HT1080 (cell line): Measurements from ENCODE around the gene PPP1R12C. TPM values are rescaled to one million over a fixed set of nuclear protein-coding genes. Genes with fewer than 3 reads are reported as not detected.
A peak's percentile ranks its signal among the peaks of the same experiment; 100 is the strongest.
"Not testable (repeated sequence)": the region's sequence is repeated elsewhere in the genome, so short reads cannot be mapped to it uniquely, and the experiment has no call there.

Experiments used
- DNase-seq: peaks from one replicate; pipeline ENCODE4 v3.0.0-alpha.2; 2015; ENCODE audit warnings: low read depth
- polyA plus RNA-seq, 2 experiments: library from polyadenylated mRNA; depleted of rRNA; stranded (reverse); fragments of >200 nt; gene quantifications; 2 replicates each; pipeline ENCODE4 v1.2.3, GENCODE V29; 2015
- total RNA-seq: library from RNA; depleted of rRNA; stranded (reverse); fragments of >200 nt; shearing (Covaris generic); gene quantifications from 2 replicates; pipeline ENCODE4 v1.2.3, GENCODE V29; 2014; rRNA removed

The PPP1R12C gene
- 51.1 and 57.6 TPM in 2 replicates for total RNA-seq
- 29.1 and 34.0 TPM in 2 replicates for polyA plus RNA-seq (2015; cell fraction: cytosol; rRNA removed)
- polyA plus RNA-seq (2015; cell fraction: nucleus; rRNA removed): 149 and 151 TPM in 2 replicates

DNA sequence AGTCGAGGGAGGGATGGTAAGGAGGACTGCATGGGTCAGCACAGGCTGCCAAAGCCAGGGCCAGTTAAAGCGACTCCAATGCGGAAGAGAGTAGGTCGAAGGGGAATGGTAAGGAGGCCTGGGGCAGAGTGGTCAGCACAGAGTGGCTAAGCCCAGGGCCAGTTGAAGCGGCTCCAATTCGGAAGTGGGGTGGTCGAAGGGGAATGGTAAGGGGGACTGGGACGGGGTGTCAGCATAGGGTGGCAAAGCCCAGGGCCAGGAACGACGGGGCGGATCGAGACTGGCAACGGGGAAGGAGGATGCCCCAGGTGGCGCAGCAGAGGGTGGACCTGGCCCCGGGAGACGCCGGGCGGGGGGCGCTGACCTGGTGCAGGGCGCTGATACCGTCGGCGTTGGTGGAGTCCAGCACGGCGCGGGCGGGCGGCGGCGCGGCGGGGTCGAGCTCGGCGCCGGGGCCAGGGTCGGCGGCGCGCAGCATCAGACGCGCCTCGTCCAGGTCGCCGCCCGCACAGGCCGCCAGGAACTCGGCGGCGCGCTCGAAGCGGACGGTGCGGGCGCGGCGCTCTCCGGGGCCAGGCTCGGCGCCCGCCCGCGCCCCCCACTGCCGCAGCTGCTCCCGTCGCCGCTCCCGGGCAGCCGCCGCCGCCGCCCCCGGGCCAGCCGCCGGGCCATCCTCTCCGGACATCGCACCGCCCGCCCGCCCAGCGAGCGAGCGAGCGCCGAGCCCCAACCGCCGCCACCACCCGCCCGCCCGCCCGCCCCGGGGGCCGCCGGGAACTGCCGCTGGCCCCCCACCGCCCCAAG lies at the start of gene PPP1R12C:
PPP1R12C (minus strand) TSS at position 779 of the 804 bp plus-strand sequence; CDS start at position 685, 94 bp downstream.
- no peak for DNase-seq

DNA sequence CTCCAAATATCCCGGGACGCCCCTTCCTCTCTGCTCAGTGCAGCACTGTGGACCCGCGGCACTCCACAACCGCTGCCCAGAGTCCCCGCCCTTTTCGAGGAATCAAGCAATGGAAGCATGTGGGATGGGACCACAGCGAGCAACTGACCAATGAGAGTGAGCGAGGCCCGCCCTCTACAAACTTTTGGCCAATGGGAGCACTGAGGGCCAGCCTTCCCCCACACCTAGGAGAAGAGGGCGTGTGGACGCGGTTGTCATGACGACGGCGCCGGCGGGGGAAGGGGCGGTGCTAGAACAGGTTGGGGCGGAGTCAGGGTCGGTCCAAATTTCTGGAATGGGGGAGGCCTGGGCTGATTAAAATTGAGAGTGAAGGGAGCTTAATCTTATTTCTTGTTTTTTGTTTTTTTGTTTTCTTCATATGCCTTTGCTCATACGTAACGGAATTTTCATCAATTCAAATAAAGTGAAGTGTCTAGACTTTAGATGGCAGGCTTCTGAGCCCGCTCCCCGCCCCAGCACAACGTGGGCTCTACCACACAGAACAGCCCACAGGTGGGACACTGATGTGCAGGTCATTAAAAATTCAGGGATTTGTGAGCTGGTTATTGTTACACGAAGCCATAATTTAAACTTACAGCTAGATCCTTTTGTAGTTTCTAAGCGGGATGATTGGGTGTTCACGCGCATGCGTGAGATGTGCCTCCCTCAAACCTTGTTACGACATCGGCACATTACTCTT lies 49.3 kb upstream of the PPP1R12C start, which contains the start of gene DNAAF3:
DNAAF3 (minus strand) TSS at position 84 of the 739 bp plus-strand sequence. CDS start 200 bp downstream, outside the sequence.
- DNase-seq: peak; percentile 93

- DNase-seq: peak; percentile 69
Measured at GRCh38 chr19:55165952-55166529, 48.6 kb upstream of the PPP1R12C start.

DNA sequence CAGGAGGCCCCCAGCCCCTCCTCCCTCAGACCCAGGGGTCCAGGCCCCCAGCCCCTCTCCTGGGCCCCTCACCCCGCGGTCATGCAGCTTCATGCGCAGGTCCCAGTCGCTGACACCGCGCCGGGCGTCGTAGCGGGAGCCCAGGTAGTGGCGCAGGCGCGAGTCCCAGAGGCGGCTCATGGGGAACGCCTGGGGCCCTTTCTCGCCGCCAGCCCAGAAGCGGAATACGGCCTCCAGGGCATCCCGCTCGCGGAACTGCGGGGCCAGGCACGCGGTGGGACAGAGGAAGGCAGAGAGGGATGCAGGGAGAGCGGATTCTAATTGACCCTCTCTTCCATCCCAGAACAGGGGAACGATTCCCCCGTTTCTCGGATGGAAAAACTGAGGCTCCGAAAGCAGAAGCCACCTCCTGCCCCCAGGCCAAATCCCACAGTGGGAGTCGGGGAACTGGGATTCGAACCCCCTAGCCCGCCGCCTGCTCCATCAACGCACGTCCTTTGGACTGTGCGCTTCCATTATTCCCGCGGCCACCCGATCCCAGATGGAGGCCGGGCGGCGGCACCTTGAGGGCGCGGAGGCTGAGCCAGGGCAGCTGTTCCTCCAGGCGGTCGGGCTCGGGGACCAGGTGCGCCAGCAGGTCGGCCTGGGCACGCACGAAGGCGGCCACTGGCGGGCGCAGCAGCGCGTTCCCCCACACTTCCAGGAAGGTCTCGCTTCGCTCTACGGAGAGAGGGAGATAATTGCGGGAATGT lies 44.3 kb upstream of the PPP1R12C start:
- no peak for DNase-seq

DNA sequence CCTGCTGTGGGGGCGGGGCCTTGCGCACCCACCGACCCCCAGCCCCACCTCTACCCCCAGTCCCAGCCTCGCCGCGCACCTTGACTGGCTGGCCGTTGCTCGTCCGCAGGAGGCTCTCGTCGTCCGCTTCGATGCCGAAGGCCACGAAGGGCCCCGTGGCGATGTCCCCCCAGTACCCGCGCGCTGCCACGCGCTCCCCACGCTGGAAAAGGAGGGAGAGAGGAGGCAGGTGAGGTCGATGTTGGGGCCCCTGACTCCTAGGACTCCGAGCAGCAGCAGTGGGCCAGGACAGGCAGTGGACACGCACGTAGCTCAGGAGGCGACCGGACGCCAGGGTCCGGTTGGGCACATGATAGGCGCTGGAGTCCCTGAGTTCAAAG lies 43.5 kb upstream of the PPP1R12C start:
- no peak for DNase-seq

- DNase-seq: peak; percentile 84
Measured at GRCh38 chr19:55160128-55160985, 42.9 kb upstream of the PPP1R12C start.

DNA sequence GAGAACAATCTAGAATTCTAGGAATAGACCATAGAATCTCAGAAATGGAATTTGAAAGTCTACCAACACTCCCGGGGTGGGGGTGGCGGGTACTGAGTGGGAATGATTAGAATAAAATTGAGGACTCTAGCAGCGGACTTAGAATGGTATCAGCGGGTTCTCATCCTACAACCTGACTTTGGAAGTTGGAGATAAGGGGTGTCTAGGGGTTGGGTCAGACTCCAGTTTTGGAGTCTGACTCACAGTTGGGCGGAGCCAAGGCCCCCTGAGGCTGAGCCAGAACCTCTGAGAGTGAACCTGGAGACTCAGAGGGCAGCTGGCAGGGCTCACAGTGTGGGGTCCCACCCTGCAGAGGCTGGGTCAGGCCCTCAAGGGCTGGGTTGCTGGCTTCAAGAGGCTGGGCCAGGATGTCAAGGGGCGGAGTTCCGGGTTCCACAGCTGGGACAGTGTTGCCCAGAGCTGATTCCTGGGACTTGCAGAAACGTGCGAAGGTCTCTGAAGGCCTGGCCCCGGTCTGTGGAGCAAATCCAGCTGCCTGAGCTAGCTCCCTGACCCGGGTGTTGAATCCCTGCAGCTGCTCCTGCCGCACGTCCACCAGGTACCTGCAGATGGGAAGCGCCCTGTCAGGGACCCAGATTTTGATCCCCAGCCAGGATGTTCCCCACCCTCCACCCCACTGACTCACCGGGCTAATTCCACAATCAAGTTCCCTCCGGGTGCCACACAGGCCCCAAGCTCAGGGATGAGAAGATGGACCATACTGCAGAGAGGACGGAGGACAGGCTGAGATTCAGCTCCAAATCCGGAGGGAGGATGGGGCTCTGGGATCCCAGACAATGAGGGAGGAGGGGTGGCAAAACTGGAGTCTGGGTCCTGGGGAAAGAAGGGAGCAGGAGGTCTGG lies 41.7 kb upstream of the PPP1R12C start:
- peak; percentile 54 for DNase-seq

DNA sequence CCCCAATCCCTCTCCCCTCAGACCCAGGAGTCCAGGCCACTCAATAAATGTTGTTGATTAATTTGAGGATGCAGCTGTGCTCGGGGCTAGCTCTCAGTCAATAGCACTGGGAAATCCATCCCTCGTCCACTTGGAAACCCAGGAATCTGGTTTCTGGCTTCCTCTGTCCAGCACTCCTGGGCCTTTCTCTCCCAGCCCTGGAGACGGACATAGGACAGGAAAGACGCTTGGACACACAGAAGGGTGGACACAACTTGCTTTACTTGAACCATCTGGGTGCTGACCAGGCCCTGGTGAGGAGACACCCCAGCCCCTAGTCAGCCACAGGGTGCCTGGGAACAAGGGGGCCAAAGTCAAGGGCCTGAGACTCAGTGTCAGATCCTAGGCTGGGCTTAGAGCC lies 41.0 kb upstream of the PPP1R12C start:
- DNase-seq: no peak

DNA sequence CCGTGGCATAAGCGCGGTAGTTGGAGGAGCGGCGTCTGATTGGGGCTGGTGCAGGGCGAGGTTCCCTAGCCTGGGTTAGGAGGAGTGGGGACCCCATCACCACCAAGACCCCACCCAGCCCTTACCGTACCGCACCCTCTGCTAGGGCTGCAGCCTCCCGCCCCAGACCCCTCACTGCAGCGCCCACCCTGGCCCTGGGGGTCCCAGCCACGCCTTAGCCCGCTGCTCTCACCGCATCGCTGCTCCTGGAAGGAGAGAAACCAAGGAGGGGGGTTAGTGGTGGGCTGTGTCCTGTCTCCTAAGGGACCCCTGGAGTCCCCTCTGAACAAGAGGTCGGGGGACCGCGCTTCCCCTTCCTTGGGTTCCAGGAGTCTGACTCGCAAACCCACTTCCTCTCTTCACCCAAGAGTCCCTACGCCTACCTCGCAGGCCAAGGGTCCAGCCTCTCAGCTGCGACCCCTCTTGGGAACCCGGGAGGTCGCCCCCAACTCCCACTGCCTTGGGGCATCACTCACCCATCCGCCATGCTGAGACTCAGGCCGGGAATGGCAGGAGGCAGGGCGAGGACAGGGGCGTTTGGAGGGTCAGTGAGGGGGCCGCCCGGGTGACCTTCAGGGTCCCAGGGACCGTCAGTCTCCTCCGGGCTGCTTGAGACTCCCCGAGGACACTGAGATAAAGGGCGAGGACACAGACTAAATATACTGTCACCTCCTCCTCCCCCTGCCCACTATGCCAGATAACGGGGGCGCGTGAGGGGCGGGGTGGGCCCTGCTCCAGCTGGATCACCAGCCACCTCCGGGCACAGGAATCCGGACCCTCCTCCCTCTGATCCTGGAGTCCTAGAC lies 39.8 kb upstream of the PPP1R12C start, which contains the start of gene TNNI3:
TNNI3 (minus strand) TSS at position 669 of the 845 bp plus-strand sequence; CDS start at position 526, 143 bp downstream.
- no peak for DNase-seq

- no peak for DNase-seq
Measured at GRCh38 chr19:55156202-55157063, 39.0 kb upstream of the PPP1R12C start.

GRCh38 chr19:55155784-55156183 lies 38.3 kb upstream of the PPP1R12C start:
- not testable (repeated sequence) for DNase-seq

- no peak for DNase-seq
Measured at GRCh38 chr19:55153652-55154264, 36.3 kb upstream of the PPP1R12C start.

GRCh38 chr19:55152017-55152416 lies 34.6 kb upstream of the PPP1R12C start:
- peak; percentile 42 for DNase-seq

- no peak for DNase-seq
Measured at GRCh38 chr19:55149078-55150003, 31.9 kb upstream of the PPP1R12C start, which contains the start of gene TNNT1. Gene TNNT1, minus strand, starts transcription at chr19:55149206. Its CDS starts 2,049 bp downstream, at chr19:55147157.
